MM.1S (cell line): ENCODE results near the gene RAB35.

Source experiments
- EZH2 ChIP-seq: fragments of 300-600 bp; sonication (generic); optimal IDR thresholded peaks from 2 replicates; pipeline ENCODE3; 2017; ENCODE audit warnings: low read depth, mild to moderate bottlenecking, antibody characterized with exemption, low read length, mixed read lengths
- TF ChIP-seq, protein P1 (sequence below): fragments of 300-600 bp; sonication (generic); IDR thresholded peaks from 2 replicates; pipeline ENCODE4 v1.5.1; 2016; ENCODE audit warnings: antibody characterized with exemption, low read length, mixed read lengths

- TF ChIP-seq, protein P1, sequence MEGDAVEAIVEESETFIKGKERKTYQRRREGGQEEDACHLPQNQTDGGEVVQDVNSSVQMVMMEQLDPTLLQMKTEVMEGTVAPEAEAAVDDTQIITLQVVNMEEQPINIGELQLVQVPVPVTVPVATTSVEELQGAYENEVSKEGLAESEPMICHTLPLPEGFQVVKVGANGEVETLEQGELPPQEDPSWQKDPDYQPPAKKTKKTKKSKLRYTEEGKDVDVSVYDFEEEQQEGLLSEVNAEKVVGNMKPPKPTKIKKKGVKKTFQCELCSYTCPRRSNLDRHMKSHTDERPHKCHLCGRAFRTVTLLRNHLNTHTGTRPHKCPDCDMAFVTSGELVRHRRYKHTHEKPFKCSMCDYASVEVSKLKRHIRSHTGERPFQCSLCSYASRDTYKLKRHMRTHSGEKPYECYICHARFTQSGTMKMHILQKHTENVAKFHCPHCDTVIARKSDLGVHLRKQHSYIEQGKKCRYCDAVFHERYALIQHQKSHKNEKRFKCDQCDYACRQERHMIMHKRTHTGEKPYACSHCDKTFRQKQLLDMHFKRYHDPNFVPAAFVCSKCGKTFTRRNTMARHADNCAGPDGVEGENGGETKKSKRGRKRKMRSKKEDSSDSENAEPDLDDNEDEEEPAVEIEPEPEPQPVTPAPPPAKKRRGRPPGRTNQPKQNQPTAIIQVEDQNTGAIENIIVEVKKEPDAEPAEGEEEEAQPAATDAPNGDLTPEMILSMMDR = no peak
- TF ChIP-seq EZH2 = no peak
Observed at GRCh38 chr12:120067901-120068300, 48.7 kb downstream of the RAB35 start.
